Mesothelial cell of epicardium (in vitro differentiated cells): ENCODE measurements around the gene CCDC152. TPM values are rescaled to one million over a fixed set of nuclear protein-coding genes. Genes with fewer than 3 reads are reported as not detected.
"Not testable (repeated sequence)": the region's sequence is repeated elsewhere in the genome, so short reads cannot be mapped to it uniquely, and the experiment has no call there.

Experiments
- DNase-seq, 2 experiments: peaks; one replicate each; pipeline ENCODE4 v3.0.0; 2021; ENCODE audit warnings: low spot score in 2 of 2; ENCODE audit not compliant: unreplicated experiment in 2 of 2
- H3K27ac Mint-ChIP-seq: 2 replicates; pipeline ENCODE4 v1.8.0; 2021; ENCODE audit warnings: mixed read lengths
- H3K27me3 Mint-ChIP-seq: 2 replicates; pipeline ENCODE4 v1.8.0; 2021; ENCODE audit warnings: low read depth, mixed read lengths
- H3K36me3 Mint-ChIP-seq: 2 replicates; pipeline ENCODE4 v1.8.0; 2021; ENCODE audit warnings: mixed read lengths
- H3K4me1 Mint-ChIP-seq: 2 replicates; pipeline ENCODE4 v1.8.0; 2021; ENCODE audit warnings: mixed read lengths
- H3K4me3 Mint-ChIP-seq: 2 replicates; pipeline ENCODE4 v1.8.0; 2021; ENCODE audit warnings: mild to moderate bottlenecking, moderate library complexity, mixed read lengths
- H3K9me3 Mint-ChIP-seq: 2 replicates; pipeline ENCODE4 v1.8.0; 2021; ENCODE audit warnings: mixed read lengths
- CTCF ChIP-seq: fragments of 200-600 bp; sonication (generic); IDR thresholded peaks from one replicate; pipeline ENCODE4 v1.5.0; 2021; ENCODE audit warnings: antibody characterized with exemption; ENCODE audit not compliant: unreplicated experiment
- total RNA-seq: library from RNA; stranded (reverse); gene quantifications from 3 replicates; pipeline ENCODE4 v1.2.1, GENCODE V29; 2021

Gene CCDC152
- total RNA-seq, 1 donor from 2014 or later: not detected

- Mint-ChIP-seq H3K4me1 (peaks cover 43% of the 10 kb centered on the region), H3K4me3 (peak overlapping the region; percentile 82), H3K27ac (peak overlapping the region; percentile 94), H3K36me3 (peaks cover 8% of the 10 kb centered on the region), H3K9me3 (no peaks in the 10 kb centered on the region), H3K27me3 (no peaks in the 10 kb centered on the region)
- no peak for TF ChIP-seq CTCF
- no peak for DNase-seq
Observed at GRCh38 chr5:42810834-42811590, 54.4 kb downstream of the CCDC152 start.

- Mint-ChIP-seq H3K27ac (peak within 1 kb of the TSS; percentile 94), H3K9me3 (no peaks in the 10 kb centered on the region), H3K4me3 (peak within 1 kb of the TSS; percentile 82), H3K36me3 (peaks cover 2% of the 10 kb centered on the region), H3K4me1 (peaks cover 43% of the 10 kb centered on the region), H3K27me3 (no peaks in the 10 kb centered on the region)
- no peak for TF ChIP-seq CTCF
- DNase-seq: no peak
Observed at GRCh38 chr5:42811591-42812446, 55.2 kb downstream of the CCDC152 start, which contains the start of gene SELENOP. Gene SELENOP, minus strand, starts transcription at chr5:42811892. Its CDS starts 3,539 bp downstream, at chr5:42808353.

- DNase-seq: no peak
- Mint-ChIP-seq H3K36me3 (peaks cover 2% of the 10 kb centered on the region), H3K4me3 (no peak overlapping the region), H3K9me3 (no peaks in the 10 kb centered on the region), H3K4me1 (peaks cover 43% of the 10 kb centered on the region), H3K27ac (peak overlapping the region; percentile 94), H3K27me3 (no peaks in the 10 kb centered on the region)
- TF ChIP-seq CTCF: no peak
Observed at GRCh38 chr5:42812620-42813019, 56.0 kb downstream of the CCDC152 start.

DNA sequence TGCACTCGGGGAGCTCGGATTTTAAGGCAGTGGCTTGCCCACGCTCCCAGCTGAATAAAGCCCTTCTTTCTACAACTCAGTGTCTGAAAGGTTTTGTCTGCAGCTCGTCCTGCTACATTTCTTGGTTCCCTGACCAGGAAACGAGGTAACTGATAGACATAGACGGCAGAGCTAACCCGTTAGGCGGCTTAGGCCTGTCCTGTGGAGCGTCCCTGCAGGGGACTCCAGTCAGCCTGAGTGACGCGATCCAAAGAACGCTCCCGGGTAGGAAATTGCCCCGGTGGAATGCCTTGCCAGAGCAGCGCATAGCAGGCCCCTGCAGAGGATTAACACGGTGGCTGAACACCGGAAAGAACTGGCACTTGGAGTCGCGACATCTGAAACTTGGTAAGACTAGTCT lies 56.9 kb downstream of the CCDC152 start:
- peak in 1 of 2 experiments; percentile 50 for DNase-seq
- no peak for TF ChIP-seq CTCF
- Mint-ChIP-seq H3K9me3 (no peaks in the 10 kb centered on the region), H3K27ac (peak overlapping the region; percentile 94), H3K4me1 (peaks cover 39% of the 10 kb centered on the region), H3K36me3 (no peaks in the 10 kb centered on the region), H3K27me3 (no peaks in the 10 kb centered on the region), H3K4me3 (no peak overlapping the region)

DNA sequence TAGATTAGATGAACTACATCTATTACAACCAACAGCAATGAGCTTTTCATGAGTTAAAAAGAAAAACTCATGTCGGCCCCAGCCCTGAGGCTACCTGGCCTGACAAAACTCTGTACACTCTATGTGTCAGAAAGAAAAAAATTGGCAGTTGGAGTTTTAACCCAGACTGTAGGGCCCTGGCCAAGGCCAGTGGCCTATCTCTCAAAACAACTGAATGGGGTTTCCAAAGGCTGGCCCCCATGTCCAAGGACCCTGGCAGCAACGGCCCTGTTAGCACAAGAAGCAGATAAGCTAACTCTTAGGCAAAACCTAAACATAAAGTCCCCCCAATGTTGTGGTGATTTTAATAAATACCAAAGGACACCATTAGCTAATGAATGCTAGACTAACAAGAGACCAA lies 59.9 kb downstream of the CCDC152 start:
- H3K4me1 Mint-ChIP-seq: peaks cover 20% of the 10 kb centered on the region
- not testable (repeated sequence) for H3K27ac Mint-ChIP-seq, H3K27me3 Mint-ChIP-seq, H3K36me3 Mint-ChIP-seq, DNase-seq, H3K4me3 Mint-ChIP-seq, H3K9me3 Mint-ChIP-seq

GRCh38 chr5:42819745-42820144 lies 63.1 kb downstream of the CCDC152 start:
- Mint-ChIP-seq H3K4me1 (no peaks in the 10 kb centered on the region), H3K27me3 (no peaks in the 10 kb centered on the region), H3K9me3 (no peaks in the 10 kb centered on the region), H3K27ac (no peak overlapping the region), H3K4me3 (no peak overlapping the region), H3K36me3 (no peaks in the 10 kb centered on the region)
- no peak for DNase-seq
- TF ChIP-seq CTCF: no peak
